ENCODE data around the gene KCNE5.
"Not testable (repeated sequence)": the region's sequence is repeated elsewhere in the genome, so short reads cannot be mapped to it uniquely, and the experiment has no call there.

The KCNE5 gene

GRCh38 chrX:109624641-109625616 lies at the start of gene KCNE5:
TSS of gene KCNE5 (minus strand) at chrX:109625172. CDS start at chrX:109625020, 152 bp downstream.
- DNase-seq (ENCODE audit: low read depth in 2 of 2) = no peak

GRCh38 chrX:109672239-109672638 lies 47.3 kb upstream of the KCNE5 start:
- DNase-seq (ENCODE audit: low read depth in 2 of 2) = no peak

GRCh38 chrX:109671170-109671569 lies 46.2 kb upstream of the KCNE5 start:
- not testable (repeated sequence) for DNase-seq (ENCODE audit: low read depth in 2 of 2)

GRCh38 chrX:109667986-109668385 lies 43.0 kb upstream of the KCNE5 start:
- no peak for DNase-seq (ENCODE audit: low read depth in 2 of 2)

- DNase-seq (ENCODE audit: low read depth in 2 of 2) = no peak
Measured at GRCh38 chrX:109660435-109661143, 35.6 kb upstream of the KCNE5 start.

GRCh38 chrX:109658391-109658790 lies 33.4 kb upstream of the KCNE5 start:
- DNase-seq (ENCODE audit: low read depth in 2 of 2) = no peak

- DNase-seq (ENCODE audit: low read depth in 2 of 2) = not testable (repeated sequence)
Measured at GRCh38 chrX:109657364-109657763, 32.4 kb upstream of the KCNE5 start.

- no peak for DNase-seq (ENCODE audit: low read depth in 2 of 2)
Measured at GRCh38 chrX:109656774-109657173, 31.8 kb upstream of the KCNE5 start.

GRCh38 chrX:109655502-109656201 lies 30.7 kb upstream of the KCNE5 start:
- no peak for DNase-seq (ENCODE audit: low read depth in 2 of 2)

- DNase-seq (ENCODE audit: low read depth in 2 of 2) = no peak
Measured at GRCh38 chrX:109654516-109655109, 29.6 kb upstream of the KCNE5 start.

- DNase-seq (ENCODE audit: low read depth in 2 of 2) = not testable (repeated sequence)
Measured at GRCh38 chrX:109644671-109645070, 19.7 kb upstream of the KCNE5 start.

- no peak for DNase-seq (ENCODE audit: low read depth in 2 of 2)
Measured at GRCh38 chrX:109643687-109644086, 18.7 kb upstream of the KCNE5 start.

GRCh38 chrX:109638158-109638557 lies 13.2 kb upstream of the KCNE5 start:
- DNase-seq (ENCODE audit: low read depth in 2 of 2) = no peak

- DNase-seq (ENCODE audit: low read depth in 2 of 2) = not testable (repeated sequence)
Measured at GRCh38 chrX:109637477-109637876, 12.5 kb upstream of the KCNE5 start.

- DNase-seq (ENCODE audit: low read depth in 2 of 2) = no peak
Measured at GRCh38 chrX:109635146-109635545, 10.2 kb upstream of the KCNE5 start.

GRCh38 chrX:109632906-109633504 lies 8.0 kb upstream of the KCNE5 start:
- no peak for DNase-seq (ENCODE audit: low read depth in 2 of 2)

GRCh38 chrX:109629310-109629709 lies 4.3 kb upstream of the KCNE5 start:
- no peak for DNase-seq (ENCODE audit: low read depth in 2 of 2)

- no peak for DNase-seq (ENCODE audit: low read depth in 2 of 2)
Measured at GRCh38 chrX:109626637-109627036, 1.7 kb upstream of the KCNE5 start.

GRCh38 chrX:109623997-109624396 lies 975 bp downstream of the KCNE5 start:
- DNase-seq (ENCODE audit: low read depth in 2 of 2) = no peak

- no peak for DNase-seq (ENCODE audit: low read depth in 2 of 2)
Measured at GRCh38 chrX:109622270-109622669, 2.7 kb downstream of the KCNE5 start.

- no peak for DNase-seq (ENCODE audit: low read depth in 2 of 2)
Measured at GRCh38 chrX:109619771-109620170, 5.2 kb downstream of the KCNE5 start.

All from stimulated activated CD8-positive, alpha-beta memory T cell treated with anti-CD3 and anti-CD28 coated beads, Interleukin-2, amount 100 ng/mL, for 1 hour (primary cell).